HG03521 (cell line): ENCODE data around the gene FRMPD4.

Source experiments
- ATAC-seq: cut with Tn5 transposase; IDR thresholded peaks from one replicate; pipeline ENCODE4 v1.9.1; 2021; ENCODE audit warnings: mild to moderate bottlenecking, moderate library complexity; ENCODE audit not compliant: unreplicated experiment

FRMPD4 gene

GRCh38 chrX:12611471-12611870, 473.2 kb downstream of the FRMPD4 start:
- no peak for ATAC-seq

DNA sequence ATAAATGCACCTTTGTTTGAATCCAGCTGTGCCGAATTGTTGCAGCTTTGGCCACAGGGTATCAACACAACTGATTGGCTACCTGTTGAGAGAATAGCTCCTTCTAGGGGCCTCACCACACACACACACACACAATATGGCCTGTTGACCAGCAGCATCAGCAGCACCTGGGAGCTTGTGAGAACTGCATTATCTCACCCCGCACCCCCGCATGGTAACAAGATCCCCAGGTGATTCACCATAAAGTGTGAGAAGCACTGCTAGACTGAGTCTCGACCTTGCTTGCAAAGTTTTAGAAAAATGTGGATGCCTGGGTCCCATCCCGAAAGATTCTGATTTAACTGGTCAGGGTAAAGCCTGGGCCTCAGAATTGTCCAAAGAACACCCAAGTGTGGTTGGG, 476.0 kb downstream of the FRMPD4 start:
- no peak for ATAC-seq

GRCh38 chrX:12615061-12615460, 476.8 kb downstream of the FRMPD4 start:
- no peak for ATAC-seq

DNA sequence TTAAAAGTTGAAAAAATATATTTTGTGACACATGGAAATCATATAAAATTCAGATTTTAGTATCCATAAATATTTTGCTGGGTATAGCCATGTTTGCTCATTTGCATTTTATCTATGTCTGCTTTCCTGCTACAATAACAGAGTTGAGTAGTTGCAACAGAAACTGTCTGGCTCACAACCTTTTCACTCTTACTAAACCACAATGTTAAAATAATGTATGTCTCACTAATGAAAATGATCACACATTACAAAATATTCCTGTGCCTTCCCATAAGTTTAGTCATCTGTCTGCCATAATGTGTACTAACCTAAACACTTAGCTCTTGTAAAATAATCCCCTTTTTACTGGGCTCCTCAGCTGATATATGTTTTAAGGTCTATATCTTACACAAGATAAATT, 479.0 kb downstream of the FRMPD4 start:
- ATAC-seq: no peak

DNA sequence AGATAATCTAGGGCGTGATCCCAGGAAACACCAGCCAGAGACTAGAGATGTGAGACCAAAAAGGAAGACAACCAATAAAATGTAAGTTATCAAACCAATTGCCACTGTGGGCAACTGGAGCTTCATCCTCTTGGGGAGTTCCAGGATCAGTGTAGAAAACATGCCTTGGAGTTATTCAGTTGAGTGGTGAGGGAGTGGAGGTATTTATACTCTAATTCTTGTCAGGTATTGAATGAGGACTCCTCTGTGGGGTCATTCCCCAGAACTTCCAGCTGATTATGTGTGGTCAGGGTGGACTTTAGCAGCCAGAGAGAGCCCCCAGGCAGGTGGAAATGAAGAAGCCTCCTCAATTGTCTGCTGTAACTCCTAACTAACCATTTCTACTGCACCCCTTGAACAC, 509.0 kb downstream of the FRMPD4 start:
- ATAC-seq: no peak

GRCh38 chrX:12648995-12649394, 510.7 kb downstream of the FRMPD4 start:
- ATAC-seq: no peak

- no peak for ATAC-seq
Observed at GRCh38 chrX:12657433-12657832, 519.2 kb downstream of the FRMPD4 start.

- no peak for ATAC-seq
Observed at GRCh38 chrX:12657881-12658280, 519.6 kb downstream of the FRMPD4 start.

GRCh38 chrX:12661464-12661863, 523.2 kb downstream of the FRMPD4 start:
- ATAC-seq: no peak

DNA sequence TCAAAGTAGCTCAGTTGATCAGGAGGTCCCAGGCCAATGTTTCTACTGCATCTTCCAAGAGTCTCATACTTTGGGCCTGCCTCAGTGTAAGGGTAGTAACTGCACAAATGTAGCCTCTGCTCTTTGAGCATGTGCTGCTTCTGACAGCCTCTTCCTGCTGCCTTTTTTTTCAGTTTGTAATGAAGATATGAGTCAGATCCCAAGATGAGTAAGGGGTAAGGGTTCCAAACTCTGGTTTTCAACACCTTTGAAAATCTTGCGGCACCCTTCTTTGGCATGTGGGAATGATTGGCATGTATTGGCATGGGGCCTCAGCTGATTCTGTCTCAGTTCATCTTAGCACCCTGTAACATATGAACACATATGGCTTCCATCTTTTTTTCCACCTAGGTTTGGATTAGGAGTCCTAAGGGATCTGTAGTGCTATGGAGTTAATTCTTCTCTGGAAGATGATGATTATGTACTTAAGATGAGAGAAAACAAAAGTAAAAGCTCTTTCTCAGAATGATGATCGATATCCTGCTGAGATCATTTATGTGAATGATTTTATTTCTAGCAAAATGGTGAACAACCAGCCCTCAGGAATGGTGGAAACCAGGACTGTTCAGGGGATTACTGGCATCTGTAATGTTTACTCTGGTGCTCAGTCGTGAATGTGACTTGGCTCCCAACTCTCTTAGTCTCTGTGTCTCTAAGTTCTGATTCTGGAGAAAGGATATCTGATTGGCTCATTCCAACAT, 534.3 kb downstream of the FRMPD4 start:
- ATAC-seq: no peak

DNA sequence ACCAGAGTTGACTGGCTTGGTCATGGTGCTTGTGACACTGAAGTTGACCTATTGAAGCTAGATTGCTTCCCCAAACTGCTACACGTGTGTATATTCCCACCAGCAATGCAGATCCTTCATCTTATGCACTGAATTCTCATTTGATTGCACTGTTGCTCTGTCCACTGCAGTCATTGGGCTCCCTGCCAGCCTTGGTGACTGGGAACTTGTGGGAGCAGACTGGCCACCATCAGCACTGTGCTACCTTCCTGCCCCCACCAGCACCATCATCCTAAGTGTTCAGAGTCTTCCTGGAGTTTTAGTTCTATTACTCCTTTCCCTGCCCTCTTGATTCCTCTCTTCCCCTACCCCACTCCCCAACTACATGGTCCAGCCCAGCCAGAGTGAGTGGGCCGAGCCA, 535.2 kb downstream of the FRMPD4 start:
- no peak for ATAC-seq

- no peak for ATAC-seq
Observed at GRCh38 chrX:12679522-12679921, 541.2 kb downstream of the FRMPD4 start.

DNA sequence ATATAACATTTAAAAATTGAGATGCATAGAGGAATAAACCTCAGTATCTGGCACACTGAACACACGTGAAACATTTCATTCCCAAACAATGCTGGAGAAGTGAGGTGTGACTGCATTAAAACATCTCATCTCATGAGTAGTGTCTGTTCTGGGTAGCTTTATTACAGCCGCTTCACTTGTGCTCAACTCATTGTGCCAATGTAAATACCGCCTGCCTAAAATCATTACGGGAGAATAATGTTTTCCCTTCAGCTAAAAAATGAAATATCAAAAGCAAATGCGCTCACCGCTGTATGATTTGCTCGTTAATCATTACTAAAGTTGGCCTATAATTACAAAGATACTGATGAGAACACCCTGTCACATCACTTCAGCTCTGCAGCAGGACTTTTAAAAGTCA, 542.8 kb downstream of the FRMPD4 start:
- ATAC-seq: no peak

GRCh38 chrX:12685541-12685940, 547.3 kb downstream of the FRMPD4 start:
- ATAC-seq: no peak

DNA sequence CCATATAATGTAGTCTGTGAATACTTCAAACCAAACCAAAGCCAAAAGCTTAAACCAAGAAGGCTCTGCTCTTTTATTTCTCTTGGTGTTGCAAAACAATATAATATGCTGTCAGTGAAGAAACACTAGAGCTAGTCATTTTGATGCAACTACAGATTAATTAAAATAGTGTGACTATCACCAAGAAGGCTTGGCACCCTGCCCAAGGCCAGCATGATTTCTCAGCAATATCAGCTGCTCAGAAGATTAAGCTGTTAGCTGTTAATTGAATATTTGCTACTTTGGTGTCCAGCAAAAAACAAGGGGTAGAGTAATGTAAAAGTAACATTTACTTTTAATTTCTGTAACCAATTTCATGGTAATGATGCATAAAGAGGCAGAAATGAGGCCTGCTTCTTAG, 548.1 kb downstream of the FRMPD4 start:
- ATAC-seq: no peak

- no peak for ATAC-seq
Observed at GRCh38 chrX:12690646-12691045, 552.4 kb downstream of the FRMPD4 start.

DNA sequence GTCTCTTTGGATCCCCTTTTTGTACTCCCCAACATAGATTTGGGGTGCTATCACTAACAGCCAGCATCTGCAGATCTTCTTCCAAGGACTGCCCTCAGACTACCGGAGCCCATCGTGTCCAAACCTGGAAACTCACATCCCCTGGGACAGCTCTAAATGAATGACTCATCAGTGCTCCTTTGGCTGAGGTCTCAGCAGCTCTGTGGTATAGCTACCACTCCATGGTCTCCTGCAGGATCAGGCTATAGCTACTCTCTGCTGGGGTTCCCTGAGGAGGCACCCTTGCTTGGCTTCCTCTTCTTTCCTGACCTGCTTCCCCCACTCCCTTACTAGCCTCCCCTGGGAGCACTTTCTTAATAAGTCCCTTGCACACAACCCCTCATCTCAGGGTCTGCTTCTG, 555.5 kb downstream of the FRMPD4 start:
- no peak for ATAC-seq

- ATAC-seq: no peak
Observed at GRCh38 chrX:12700745-12701144, 562.5 kb downstream of the FRMPD4 start.

DNA sequence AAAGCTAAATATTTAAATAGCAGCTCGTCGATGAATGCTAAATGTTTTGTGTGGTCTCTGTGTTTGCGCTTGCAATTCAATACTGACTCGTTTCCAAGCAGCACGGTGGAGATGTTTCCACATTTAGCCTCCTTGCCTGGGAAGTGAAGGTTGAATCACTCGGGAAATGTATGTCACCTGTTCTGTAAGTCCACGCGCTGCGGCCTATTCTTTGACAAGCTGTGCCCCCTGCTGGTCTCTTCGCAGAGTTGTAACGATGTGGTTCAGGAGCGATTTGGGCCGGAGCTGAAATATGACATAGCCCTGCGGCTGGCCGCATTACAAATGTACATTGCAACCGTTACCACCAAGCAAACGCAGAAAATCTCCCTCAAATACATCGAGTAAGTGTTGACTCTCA, 563.4 kb downstream of the FRMPD4 start:
- peak; percentile 50 for ATAC-seq

GRCh38 chrX:12702509-12703091, 564.3 kb downstream of the FRMPD4 start:
- no peak for ATAC-seq

DNA sequence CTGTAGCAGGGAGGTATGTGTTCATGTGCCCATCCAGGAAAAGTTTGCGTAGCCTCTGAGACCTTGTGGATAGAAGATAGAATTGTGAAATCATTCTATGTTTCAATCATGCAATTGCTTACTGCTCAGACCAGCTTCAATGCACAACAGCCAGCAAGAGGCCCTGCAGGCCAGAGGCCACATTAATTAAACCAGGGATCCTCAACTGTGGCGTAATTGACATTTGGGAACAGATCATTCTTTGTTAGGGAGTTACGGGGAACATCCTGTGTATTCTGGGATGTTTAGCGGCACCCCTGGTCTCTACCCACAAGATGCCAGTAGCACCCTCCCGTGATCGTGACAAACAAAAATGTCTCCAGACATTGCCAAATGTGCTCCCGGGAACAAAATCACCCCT, 566.4 kb downstream of the FRMPD4 start:
- ATAC-seq: no peak

DNA sequence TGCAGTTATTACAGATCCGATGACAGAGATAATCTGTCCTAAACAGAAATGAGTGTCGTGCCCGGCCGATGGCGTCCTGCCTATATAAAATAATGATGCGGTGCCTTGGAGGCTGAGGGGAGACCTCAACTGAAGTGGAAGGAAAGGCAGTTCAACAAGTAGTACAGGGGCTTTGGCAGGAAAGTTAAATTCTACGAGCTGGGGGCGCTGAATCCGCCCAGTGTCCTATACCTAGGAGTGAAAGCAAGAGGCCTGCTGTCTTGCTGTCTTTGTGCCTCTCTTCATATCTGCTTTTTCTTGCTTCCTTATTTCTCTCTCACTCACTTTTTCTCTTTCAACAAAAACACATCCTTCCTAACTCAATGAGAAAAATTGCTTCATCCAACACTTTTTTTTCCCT, 570.8 kb downstream of the FRMPD4 start:
- no peak for ATAC-seq
